Hematopoietic multipotent progenitor cell treated with erythropoietin and hydrocortisone succinate and interleukin-3 and kit ligand, for 4 days (in vitro differentiated cells): ENCODE measurements around the gene ADCY5.

Source experiments
- DNase-seq: peaks from one replicate; pipeline ENCODE4 v3.0.0-alpha.2; 2015

ADCY5 gene

GRCh38 chr3:123384256-123384655, 64.6 kb downstream of the ADCY5 start:
- DNase-seq: no peak

GRCh38 chr3:123383091-123384053, 65.5 kb downstream of the ADCY5 start:
- DNase-seq: no peak

GRCh38 chr3:123380261-123380660, 68.6 kb downstream of the ADCY5 start:
- no peak for DNase-seq

GRCh38 chr3:123379041-123379830, 69.7 kb downstream of the ADCY5 start:
- no peak for DNase-seq

- DNase-seq: no peak
These were observed 70.4 kb downstream of the ADCY5 start for GRCh38 chr3:123378409-123378915.

- DNase-seq: no peak
These were observed 71.6 kb downstream of the ADCY5 start for GRCh38 chr3:123377243-123377740.

- DNase-seq: no peak
These were observed 72.2 kb downstream of the ADCY5 start for GRCh38 chr3:123376451-123377242.

GRCh38 chr3:123375014-123375940, 73.6 kb downstream of the ADCY5 start:
- no peak for DNase-seq

- DNase-seq: no peak
These were observed 74.9 kb downstream of the ADCY5 start for GRCh38 chr3:123374016-123374415.

GRCh38 chr3:123373474-123373987, 75.4 kb downstream of the ADCY5 start:
- no peak for DNase-seq

GRCh38 chr3:123372686-123373473, 76.0 kb downstream of the ADCY5 start:
- DNase-seq: no peak

- no peak for DNase-seq
These were observed 76.8 kb downstream of the ADCY5 start for GRCh38 chr3:123371859-123372685.

GRCh38 chr3:123371426-123371825, 77.5 kb downstream of the ADCY5 start:
- DNase-seq: no peak

- DNase-seq: no peak
These were observed 78.1 kb downstream of the ADCY5 start for GRCh38 chr3:123370819-123371218.

GRCh38 chr3:123369085-123369484, 79.8 kb downstream of the ADCY5 start:
- DNase-seq: no peak

GRCh38 chr3:123367467-123368154, 81.3 kb downstream of the ADCY5 start:
- no peak for DNase-seq

GRCh38 chr3:123365450-123366143, 83.3 kb downstream of the ADCY5 start:
- peak; percentile 28 for DNase-seq

GRCh38 chr3:123361071-123361470, 87.8 kb downstream of the ADCY5 start:
- DNase-seq: peak; percentile 18
